GM18868 (cell line): ENCODE results near the gene GALNT2.

Experiments
- ATAC-seq: cut with Tn5 transposase; IDR thresholded peaks from one replicate; pipeline ENCODE4 v1.9.1; 2021; ENCODE audit warnings: mild to moderate bottlenecking, moderate library complexity; ENCODE audit not compliant: unreplicated experiment

Gene GALNT2

DNA sequence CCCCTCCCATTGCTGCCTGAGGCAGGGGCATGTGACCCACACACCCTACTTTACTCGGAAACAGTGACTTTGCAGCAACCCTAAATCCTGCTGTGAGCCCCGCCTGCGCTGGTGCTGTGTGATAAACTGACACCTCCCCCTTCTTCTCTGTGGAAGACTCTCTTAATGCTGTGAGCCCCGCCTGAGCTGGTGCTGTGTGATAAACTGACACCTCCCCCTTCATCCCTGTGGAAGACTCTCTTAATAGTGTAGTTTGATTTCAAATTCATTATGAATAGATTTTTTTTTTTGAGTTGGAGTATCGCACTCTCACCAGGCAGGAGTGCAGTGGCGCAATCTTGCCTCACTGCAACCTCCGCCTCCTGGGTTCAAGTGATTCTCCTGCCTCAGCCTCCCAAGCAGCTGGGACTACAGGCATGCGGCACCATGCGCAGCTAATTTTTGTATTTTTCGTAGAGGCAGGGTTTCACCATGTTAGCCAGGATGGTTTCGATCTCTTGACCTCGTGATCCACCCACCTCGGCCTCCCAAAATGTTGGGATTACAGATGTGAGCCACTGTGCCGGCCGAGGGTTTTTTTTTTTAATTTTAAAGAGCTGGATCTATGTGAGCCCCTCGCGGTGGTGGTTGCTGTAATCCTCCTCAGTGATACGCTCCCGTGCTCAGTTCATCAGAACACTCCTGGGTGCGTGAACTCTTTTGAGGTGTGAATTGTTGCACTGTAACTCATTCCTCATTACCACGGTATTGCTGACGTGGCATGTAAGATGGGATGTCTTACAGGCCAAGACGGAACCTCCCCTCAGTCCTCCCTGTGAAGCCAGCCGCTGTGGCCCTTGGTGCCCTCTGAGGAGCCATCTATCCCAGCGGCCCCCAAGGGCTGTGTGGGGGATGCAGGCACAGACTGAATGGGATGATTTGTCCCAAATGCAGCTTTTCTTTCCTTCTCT lies 60.3 kb downstream of the GALNT2 start:
- no peak for ATAC-seq

DNA sequence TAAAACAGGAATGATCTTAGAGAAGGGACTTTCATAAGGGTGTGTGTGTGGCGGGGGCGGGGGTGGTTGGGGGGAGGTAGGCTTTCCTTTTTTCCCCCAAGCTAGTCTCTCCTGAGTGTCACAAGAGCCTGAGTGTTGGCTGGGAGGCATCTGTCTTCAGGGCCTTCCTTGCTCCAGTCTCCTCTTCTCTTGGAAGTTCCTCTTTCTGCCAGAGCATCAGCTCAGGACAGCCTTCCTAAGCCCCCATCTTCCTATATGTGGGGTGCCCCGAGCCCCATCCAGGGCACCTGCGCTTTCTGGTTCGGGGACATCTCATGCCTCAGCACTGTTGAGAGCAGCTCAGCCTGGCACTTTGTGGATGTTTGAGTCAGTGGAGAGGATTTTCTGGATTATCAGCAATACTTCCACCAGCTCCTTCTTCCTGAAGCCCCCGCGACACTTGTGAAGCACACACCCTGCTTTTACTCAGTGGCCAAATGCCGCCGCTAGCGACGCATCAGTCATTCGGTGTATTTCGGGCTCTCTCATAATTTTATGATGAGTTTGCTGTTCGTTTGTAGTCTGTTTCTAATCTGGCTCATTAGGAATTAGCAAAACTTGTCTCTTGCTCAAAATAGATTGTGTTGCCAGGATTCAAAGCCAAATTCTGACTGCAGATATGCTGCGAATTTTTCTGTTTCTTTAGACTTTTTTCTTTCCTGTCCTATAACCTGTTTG lies 61.7 kb downstream of the GALNT2 start:
- no peak for ATAC-seq

DNA sequence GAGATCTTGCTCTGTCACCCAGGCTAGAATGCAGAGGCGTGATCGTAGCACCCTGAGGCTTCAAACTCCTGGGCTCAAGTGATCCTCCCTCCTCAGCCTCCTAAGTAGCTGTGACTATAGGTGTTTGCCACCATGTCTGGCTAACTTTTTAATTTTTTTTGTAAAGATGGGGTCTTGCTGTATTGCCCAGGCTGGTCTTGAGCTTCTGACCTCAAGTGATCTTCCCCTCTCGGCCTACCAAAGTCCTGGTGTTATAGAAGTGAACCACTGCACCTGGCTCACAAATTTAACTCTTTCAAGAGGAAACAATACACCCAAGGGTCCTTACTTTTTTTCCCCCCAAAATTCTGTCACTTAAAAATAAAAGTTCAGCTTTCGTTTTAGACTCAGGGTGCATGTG lies 62.3 kb downstream of the GALNT2 start:
- ATAC-seq: no peak

DNA sequence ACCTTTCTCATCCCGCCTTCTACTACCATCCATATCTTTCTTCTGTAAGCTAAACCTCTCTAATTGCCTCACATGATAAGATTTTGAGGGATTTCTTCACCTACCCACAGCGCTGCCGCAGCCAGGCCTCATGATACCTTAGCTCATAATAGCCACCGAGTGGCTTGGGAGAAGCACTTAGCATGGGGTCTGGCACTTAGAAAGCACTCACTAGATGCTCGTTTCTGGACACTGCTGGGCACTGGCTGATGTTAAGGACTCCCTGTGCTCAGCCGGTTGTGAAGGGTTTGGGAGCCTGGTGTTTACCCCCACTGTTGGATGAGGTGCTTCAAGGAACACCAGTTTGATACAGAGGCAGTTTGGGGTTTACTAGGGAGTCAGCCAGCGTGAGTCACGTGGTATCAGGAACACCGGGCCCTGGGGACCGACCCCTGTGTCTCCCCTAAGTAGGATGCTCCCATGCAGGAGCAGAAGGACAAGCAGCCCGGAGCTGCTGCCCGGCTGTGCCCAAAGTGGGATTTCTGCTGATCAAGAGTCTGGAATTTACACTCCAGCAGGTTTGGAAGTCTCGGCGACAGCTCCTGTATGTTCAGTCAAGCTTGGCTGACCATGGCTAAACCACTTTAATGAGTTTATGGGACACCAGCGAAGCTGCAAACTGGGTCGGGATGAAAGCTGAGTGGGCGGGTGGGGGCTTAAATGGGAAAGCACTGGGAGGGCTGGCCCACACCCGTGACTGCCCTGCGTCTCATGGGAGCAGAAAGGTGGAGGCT lies 63.3 kb downstream of the GALNT2 start:
- ATAC-seq: no peak

DNA sequence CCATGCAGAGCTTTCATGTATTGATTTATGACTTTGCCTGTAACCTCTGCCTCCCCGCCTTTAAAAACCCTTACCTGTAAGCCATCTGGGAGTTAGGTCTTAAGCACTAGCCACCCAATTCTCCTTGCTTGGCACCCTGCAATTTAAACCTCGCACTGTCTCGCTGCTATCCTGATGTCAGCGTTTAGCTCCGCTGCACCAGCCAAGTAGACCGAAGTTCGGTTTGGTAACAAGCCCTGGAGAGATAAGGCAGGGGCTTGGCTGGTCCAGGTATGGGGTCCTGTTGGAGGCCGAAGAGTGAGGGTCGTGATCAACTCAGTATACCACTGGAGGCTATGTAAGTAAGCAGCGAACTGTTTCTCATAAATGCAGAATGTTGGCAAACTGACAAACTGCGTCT lies 64.4 kb downstream of the GALNT2 start:
- ATAC-seq: no peak

DNA sequence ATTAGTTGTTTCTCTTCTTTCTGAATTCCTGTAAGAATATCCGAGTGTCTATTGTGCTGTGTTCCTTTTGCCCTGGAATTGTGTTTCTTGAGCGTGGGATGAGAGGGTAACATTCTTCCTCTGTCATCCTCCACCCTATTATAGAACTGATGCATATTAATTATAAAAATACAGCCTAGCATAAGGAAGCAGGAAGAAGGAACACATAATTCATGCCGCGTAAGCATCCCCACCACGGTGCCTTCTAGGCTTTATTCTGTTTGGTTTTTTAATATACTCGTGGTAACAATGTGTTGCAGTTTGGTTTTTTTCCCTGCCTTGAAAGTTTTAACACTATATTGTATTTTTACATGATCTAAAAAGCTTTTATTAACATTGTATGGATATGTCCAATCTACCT lies 65.7 kb downstream of the GALNT2 start:
- ATAC-seq: no peak

GRCh38 chr1:230135726-230136125 lies 68.7 kb downstream of the GALNT2 start:
- ATAC-seq: no peak

DNA sequence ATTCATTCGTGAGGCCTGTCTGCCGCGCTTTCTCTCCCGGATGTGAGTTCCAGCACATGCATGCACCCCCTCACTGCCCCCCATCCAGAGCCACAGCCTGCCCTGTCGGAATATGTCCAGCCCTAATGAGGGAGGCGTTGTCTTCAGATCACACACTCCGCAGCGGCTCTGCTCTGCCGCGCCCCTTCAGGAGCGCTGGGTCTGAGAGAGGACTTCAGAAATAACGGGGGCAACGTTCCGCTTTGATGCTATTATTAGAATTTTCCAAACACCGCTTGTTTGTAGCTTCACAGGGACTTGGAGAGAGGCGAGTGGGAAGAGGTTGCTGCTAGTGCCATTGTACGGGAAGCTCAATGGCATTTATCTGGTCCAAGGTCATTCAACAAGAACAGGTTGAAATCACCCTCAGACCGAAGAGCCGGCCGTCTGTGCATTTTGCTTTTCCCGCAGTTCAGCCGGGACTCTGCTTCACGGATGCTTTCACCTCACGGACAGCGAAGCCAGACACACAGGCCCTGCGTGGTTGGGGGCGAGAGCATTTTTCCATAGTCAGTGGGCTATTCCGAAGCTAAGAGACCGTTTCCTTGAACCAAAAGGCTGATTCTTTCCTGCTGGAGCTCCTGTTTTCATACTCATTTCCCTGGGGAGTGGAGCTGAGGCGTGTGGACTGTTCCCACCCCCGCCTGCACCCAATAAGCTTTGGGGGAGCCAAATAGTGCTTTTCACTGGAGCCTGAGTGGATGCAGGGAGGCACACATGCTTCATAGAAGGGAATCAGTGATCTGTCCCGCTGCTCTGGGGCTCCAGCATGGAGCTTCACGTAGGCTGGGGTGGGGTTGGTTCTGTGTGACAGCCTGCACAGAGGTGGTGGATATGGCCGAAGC lies 69.7 kb downstream of the GALNT2 start:
- ATAC-seq: no peak

- ATAC-seq: no peak
Measured at GRCh38 chr1:230137337-230137815, 70.3 kb downstream of the GALNT2 start.

GRCh38 chr1:230138561-230139239 lies 71.7 kb downstream of the GALNT2 start:
- no peak for ATAC-seq

DNA sequence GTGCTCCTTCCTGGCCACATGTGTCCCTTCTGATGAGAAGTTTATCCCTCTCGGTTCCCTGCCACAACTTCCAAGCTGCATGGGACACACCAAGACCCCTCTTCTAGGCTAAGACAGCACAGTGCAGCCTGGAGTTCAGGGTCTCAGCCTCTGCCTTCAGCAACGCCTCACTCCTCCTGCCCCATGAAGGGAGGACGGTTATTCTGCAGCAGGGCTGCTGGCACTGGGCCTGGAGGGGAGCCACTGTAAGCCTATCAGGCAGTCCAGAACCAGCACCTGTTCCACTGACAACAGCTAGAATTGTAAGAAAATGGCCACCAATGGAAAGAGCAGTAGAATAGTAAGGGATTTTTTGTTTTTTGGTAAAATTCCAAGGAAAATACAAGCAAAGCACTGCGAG lies 72.3 kb downstream of the GALNT2 start:
- ATAC-seq: no peak

GRCh38 chr1:230139741-230140140 lies 72.7 kb downstream of the GALNT2 start:
- no peak for ATAC-seq

GRCh38 chr1:230140221-230141020 lies 73.4 kb downstream of the GALNT2 start:
- no peak for ATAC-seq

- no peak for ATAC-seq
Measured at GRCh38 chr1:230141021-230141648, 74.1 kb downstream of the GALNT2 start.

DNA sequence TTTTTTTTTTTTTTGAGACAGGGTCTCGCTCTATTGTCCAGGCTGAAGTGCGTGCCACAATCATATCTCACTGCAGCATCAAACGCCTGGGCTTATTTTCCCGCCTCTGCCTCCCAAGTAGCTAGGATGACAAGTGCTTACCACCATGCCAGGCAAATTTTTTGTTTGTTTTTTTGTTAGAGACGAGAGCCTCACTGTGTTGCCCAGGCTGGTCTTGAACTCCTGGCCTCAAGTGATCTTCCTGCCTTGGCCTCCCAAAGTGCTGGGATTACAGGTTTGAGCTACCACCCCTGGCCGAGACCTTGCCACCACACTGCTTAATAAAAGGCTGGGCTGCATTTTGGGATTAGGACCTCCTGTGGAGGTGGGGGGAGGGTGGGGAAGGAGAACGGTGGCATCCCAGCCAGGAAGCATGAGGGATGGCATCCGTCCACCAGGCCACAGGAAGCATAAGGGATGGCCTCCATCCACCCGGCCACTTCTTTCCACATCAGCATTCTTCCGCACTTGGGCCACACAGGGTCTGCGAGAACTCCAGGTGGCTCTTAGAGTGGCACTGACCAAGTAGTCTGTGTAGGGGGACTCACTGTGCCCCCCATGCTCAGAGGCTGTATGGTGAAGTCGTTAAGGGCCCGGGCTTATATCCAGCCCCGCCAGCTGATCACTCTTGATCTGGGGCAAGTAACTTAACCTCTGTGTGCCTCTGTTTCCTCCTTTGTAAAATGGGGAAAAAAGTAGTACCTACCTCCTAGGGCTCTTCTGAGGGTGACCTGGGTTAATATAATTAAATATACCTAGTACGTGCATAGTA lies 75.0 kb downstream of the GALNT2 start:
- no peak for ATAC-seq

GRCh38 chr1:230142608-230143210 lies 75.7 kb downstream of the GALNT2 start:
- no peak for ATAC-seq

GRCh38 chr1:230143534-230143933 lies 76.5 kb downstream of the GALNT2 start:
- ATAC-seq: no peak
